NCI-H187 (cell line): ENCODE data around the gene LRRC34.

ENCODE experiments used
- DNase-seq, 2 experiments: peaks; one replicate each; lab custom pipeline; 2025; lab: John Stamatoyannopoulos, UW

LRRC34 gene

GRCh38 chr3:169813757-169814517 is 1.2 kb upstream of the LRRC34 start:
- DNase-seq = no peak

- no peak for DNase-seq
Observed at GRCh38 chr3:169813278-169813677, 574 bp upstream of the LRRC34 start.

GRCh38 chr3:169811631-169812331 is 923 bp downstream of the LRRC34 start:
- DNase-seq = peak in 1 of 2 experiments; percentile 51

- no peak for DNase-seq
Observed at GRCh38 chr3:169809230-169809795, 3.4 kb downstream of the LRRC34 start.

- no peak for DNase-seq
Observed at GRCh38 chr3:169804681-169805080, 8.0 kb downstream of the LRRC34 start.

GRCh38 chr3:169792359-169792758 is 20.3 kb downstream of the LRRC34 start:
- DNase-seq = no peak

GRCh38 chr3:169790687-169791429 is 21.8 kb downstream of the LRRC34 start:
- no peak for DNase-seq

GRCh38 chr3:169790219-169790618 is 22.5 kb downstream of the LRRC34 start:
- DNase-seq = no peak

- no peak for DNase-seq
Observed at GRCh38 chr3:169787791-169788190, 24.9 kb downstream of the LRRC34 start.

GRCh38 chr3:169787120-169787519 is 25.6 kb downstream of the LRRC34 start:
- DNase-seq = no peak

- no peak for DNase-seq
Observed at GRCh38 chr3:169781209-169781855, 31.4 kb downstream of the LRRC34 start.

- DNase-seq = no peak
Observed at GRCh38 chr3:169780742-169781141, 32.0 kb downstream of the LRRC34 start.

GRCh38 chr3:169777822-169778221 is 34.9 kb downstream of the LRRC34 start:
- no peak for DNase-seq

GRCh38 chr3:169774186-169774585 is 38.5 kb downstream of the LRRC34 start:
- DNase-seq = no peak

- DNase-seq = peak; percentile 72 to 76
Observed at GRCh38 chr3:169772897-169773816, 39.5 kb downstream of the LRRC34 start, which contains the start of gene MYNN. Gene MYNN, plus strand, starts transcription at chr3:169773396. Its CDS starts 900 bp downstream, at chr3:169774296.

GRCh38 chr3:169772305-169772896 is 40.3 kb downstream of the LRRC34 start:
- peak; percentile 61 to 65 for DNase-seq

GRCh38 chr3:169771497-169772304 is 41.0 kb downstream of the LRRC34 start:
- peak; percentile 58 to 87 for DNase-seq

GRCh38 chr3:169769287-169770181 is 43.2 kb downstream of the LRRC34 start, which contains the start of gene ACTRT3:
Gene ACTRT3, minus strand, starts transcription at chr3:169769561. Its CDS starts 41 bp downstream, at chr3:169769520.
- no peak for DNase-seq
